GM23338 (cell line): ENCODE data around the gene JUNB. TPM values are rescaled to one million over a fixed set of nuclear protein-coding genes. Genes with fewer than 3 reads are reported as not detected.

Source experiments
- ATAC-seq: fragments of 200-7000 bp; cut with Tn5 transposase; 3 replicates; pipeline ENCODE4 v1.9.1; 2020
- DNase-seq: peaks from one replicate; pipeline ENCODE4 v3.0.0-alpha.2; 2015; ENCODE audit warnings: low spot score
- H2AFZ ChIP-seq: fragments of 200-600 bp; sonication (generic); 2 replicates; pipeline ENCODE4 v1.8.0; 2016; ENCODE audit warnings: antibody characterized with exemption, mild to moderate bottlenecking, moderate library complexity
- H3F3A ChIP-seq: fragments of 200-600 bp; sonication (generic); replicated peaks from 2 replicates; pipeline ENCODE4 v1.8.0; 2017; ENCODE audit warnings: antibody characterized with exemption, mixed run types, low read depth
- H3K27ac ChIP-seq: fragments of 200-600 bp; sonication (generic); 2 replicates; pipeline ENCODE4 v1.6.1; 2016; ENCODE audit warnings: low read depth
- H3K27me3 ChIP-seq: fragments of 200-600 bp; sonication (generic); 2 replicates; pipeline ENCODE4 v1.8.0; 2016; ENCODE audit warnings: mild to moderate bottlenecking, mixed run types, moderate library complexity; ENCODE audit not compliant: insufficient read depth
- H3K36me3 ChIP-seq: fragments of 200-600 bp; sonication (generic); 2 replicates; pipeline ENCODE4 v1.8.0; 2016; ENCODE audit warnings: mild to moderate bottlenecking; ENCODE audit not compliant: insufficient read depth
- H3K4me1 ChIP-seq: fragments of 200-600 bp; sonication (generic); 2 replicates; pipeline ENCODE4 v1.8.0; 2016; ENCODE audit warnings: mild to moderate bottlenecking, moderate library complexity; ENCODE audit not compliant: insufficient read depth
- H3K4me2 ChIP-seq: fragments of 200-600 bp; sonication (generic); 2 replicates; pipeline ENCODE4 v1.7.1; 2017; ENCODE audit warnings: mixed run types
- H3K4me3 ChIP-seq: fragments of 200-600 bp; sonication (generic); 2 replicates; pipeline ENCODE4 v1.6.1; 2016; ENCODE audit warnings: mixed run types
- H3K79me2 ChIP-seq: fragments of 200-600 bp; sonication (generic); replicated peaks from 2 replicates; pipeline ENCODE4 v1.8.0; 2017; ENCODE audit warnings: mild to moderate bottlenecking; ENCODE audit not compliant: insufficient read depth
- H3K9me2 ChIP-seq: fragments of 200-600 bp; sonication (generic); 2 replicates; pipeline ENCODE4 v1.8.0; 2017; ENCODE audit not compliant: insufficient read depth
- H4K20me1 ChIP-seq: fragments of 200-600 bp; sonication (generic); replicated peaks from 2 replicates; pipeline ENCODE4 v1.8.0; 2017; ENCODE audit warnings: mild to moderate bottlenecking; ENCODE audit not compliant: insufficient read depth
- H3K27ac Mint-ChIP-seq: 2 replicates; pipeline ENCODE4 v1.8.0; 2020; ENCODE audit warnings: inconsistent platforms, mild to moderate bottlenecking, moderate library complexity, mixed read lengths
- H3K27me3 Mint-ChIP-seq: 3 replicates; pipeline ENCODE4 v1.8.0; 2022; ENCODE audit warnings: low read depth, mild to moderate bottlenecking, moderate library complexity, mixed read lengths, inconsistent platforms; ENCODE audit not compliant: insufficient read depth, poor library complexity
- H3K36me3 Mint-ChIP-seq: 3 replicates; pipeline ENCODE4 v1.8.0; 2021; ENCODE audit warnings: low read depth, mild to moderate bottlenecking, inconsistent platforms, moderate library complexity, mixed read lengths
- H3K4me1 Mint-ChIP-seq: 3 replicates; pipeline ENCODE4 v1.8.0; 2020; ENCODE audit warnings: mild to moderate bottlenecking, inconsistent platforms, mixed read lengths
- H3K4me3 Mint-ChIP-seq: 3 replicates; pipeline ENCODE4 v1.8.0; 2021; ENCODE audit warnings: moderate library complexity, mild to moderate bottlenecking, inconsistent platforms, mixed read lengths
- H3K9me3 Mint-ChIP-seq: 3 replicates; pipeline ENCODE4 v1.8.0; 2020; ENCODE audit warnings: moderate library complexity, mild to moderate bottlenecking, inconsistent platforms, mixed read lengths
- JUNB ChIP-seq: IDR thresholded peaks from one replicate; pipeline ENCODE4 v1.6.1; 2016; ENCODE audit warnings: antibody characterized with exemption; ENCODE audit not compliant: unreplicated experiment
- STAT1 ChIP-seq: IDR thresholded peaks from one replicate; pipeline ENCODE4 v1.6.1; 2016; ENCODE audit warnings: antibody characterized with exemption; ENCODE audit not compliant: unreplicated experiment
- polyA plus RNA-seq: library from polyadenylated mRNA; unstranded; fragments of >200 nt; fragmentation: Nextera tagmentation; extraction: Ambion mirVana; gene quantifications from 2 replicates; pipeline ENCODE4 v1.2.1, GENCODE V29; 2016
- total RNA-seq: library from RNA; depleted of rRNA; stranded (reverse); fragments of >200 nt; shearing (Covaris generic); gene quantifications from 2 replicates; pipeline ENCODE4 v1.2.3, GENCODE V29; 2014
- TF ChIP-seq, protein P1 (sequence below): IDR thresholded peaks from one replicate; pipeline ENCODE4 v1.6.1; 2018; ENCODE audit warnings: antibody characterized with exemption; ENCODE audit not compliant: unreplicated experiment
- TF ChIP-seq, protein P2 (sequence below): fragments of 250-450 bp; sonication (Bioruptor Pico); IDR thresholded peaks from 2 replicates; pipeline ENCODE4 v1.5.0; 2020; ENCODE audit warnings: mild to moderate bottlenecking, moderate library complexity

Gene JUNB
- total and polyA plus RNA-seq, 2 experiments from 2014 or later: 7.7 to 20.2 TPM

DNA sequence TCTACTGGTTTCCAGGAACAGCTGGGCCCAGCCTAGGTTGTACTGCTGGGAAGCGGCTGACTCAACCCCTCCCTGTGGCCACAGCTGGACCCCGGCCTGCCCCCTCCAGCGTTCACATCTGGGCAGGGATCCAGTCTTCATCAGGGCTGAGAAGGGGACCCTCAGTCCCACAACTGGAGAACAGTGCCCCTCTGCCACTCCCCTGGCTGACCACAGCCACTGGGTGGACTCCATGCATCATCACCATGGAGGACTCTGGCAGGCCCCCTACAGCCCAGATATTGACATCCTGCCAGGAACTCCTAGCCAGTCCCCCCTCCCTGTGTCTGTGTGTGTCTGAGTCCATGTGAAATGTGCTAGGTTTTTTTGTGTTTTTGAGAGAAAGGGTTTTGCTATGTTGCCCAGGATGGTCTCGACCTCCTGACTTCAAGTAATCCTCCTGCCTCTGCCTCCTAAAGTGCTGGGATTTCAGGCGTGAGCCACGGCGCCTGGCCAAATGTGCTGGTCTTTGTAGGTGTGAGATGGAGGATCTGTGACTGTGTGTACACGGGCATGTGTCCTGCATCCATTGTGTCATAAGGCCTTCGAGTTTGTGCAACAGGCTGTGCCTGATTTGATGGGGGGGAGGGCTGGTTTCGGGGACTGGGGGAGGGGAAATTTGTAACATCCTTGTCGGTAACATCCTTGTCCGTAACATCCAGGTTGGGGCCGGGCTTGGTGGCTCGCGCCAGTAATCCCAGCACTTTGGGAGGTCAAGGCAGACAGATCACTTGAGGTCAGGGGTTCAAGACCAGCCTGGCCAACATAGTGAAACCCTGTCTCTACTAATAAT, 11.9 kb upstream of the JUNB start (continued):
- TF ChIP-seq, protein P1, sequence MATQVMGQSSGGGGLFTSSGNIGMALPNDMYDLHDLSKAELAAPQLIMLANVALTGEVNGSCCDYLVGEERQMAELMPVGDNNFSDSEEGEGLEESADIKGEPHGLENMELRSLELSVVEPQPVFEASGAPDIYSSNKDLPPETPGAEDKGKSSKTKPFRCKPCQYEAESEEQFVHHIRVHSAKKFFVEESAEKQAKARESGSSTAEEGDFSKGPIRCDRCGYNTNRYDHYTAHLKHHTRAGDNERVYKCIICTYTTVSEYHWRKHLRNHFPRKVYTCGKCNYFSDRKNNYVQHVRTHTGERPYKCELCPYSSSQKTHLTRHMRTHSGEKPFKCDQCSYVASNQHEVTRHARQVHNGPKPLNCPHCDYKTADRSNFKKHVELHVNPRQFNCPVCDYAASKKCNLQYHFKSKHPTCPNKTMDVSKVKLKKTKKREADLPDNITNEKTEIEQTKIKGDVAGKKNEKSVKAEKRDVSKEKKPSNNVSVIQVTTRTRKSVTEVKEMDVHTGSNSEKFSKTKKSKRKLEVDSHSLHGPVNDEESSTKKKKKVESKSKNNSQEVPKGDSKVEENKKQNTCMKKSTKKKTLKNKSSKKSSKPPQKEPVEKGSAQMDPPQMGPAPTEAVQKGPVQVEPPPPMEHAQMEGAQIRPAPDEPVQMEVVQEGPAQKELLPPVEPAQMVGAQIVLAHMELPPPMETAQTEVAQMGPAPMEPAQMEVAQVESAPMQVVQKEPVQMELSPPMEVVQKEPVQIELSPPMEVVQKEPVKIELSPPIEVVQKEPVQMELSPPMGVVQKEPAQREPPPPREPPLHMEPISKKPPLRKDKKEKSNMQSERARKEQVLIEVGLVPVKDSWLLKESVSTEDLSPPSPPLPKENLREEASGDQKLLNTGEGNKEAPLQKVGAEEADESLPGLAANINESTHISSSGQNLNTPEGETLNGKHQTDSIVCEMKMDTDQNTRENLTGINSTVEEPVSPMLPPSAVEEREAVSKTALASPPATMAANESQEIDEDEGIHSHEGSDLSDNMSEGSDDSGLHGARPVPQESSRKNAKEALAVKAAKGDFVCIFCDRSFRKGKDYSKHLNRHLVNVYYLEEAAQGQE: peak; percentile 5
- TF ChIP-seq, protein P2, sequence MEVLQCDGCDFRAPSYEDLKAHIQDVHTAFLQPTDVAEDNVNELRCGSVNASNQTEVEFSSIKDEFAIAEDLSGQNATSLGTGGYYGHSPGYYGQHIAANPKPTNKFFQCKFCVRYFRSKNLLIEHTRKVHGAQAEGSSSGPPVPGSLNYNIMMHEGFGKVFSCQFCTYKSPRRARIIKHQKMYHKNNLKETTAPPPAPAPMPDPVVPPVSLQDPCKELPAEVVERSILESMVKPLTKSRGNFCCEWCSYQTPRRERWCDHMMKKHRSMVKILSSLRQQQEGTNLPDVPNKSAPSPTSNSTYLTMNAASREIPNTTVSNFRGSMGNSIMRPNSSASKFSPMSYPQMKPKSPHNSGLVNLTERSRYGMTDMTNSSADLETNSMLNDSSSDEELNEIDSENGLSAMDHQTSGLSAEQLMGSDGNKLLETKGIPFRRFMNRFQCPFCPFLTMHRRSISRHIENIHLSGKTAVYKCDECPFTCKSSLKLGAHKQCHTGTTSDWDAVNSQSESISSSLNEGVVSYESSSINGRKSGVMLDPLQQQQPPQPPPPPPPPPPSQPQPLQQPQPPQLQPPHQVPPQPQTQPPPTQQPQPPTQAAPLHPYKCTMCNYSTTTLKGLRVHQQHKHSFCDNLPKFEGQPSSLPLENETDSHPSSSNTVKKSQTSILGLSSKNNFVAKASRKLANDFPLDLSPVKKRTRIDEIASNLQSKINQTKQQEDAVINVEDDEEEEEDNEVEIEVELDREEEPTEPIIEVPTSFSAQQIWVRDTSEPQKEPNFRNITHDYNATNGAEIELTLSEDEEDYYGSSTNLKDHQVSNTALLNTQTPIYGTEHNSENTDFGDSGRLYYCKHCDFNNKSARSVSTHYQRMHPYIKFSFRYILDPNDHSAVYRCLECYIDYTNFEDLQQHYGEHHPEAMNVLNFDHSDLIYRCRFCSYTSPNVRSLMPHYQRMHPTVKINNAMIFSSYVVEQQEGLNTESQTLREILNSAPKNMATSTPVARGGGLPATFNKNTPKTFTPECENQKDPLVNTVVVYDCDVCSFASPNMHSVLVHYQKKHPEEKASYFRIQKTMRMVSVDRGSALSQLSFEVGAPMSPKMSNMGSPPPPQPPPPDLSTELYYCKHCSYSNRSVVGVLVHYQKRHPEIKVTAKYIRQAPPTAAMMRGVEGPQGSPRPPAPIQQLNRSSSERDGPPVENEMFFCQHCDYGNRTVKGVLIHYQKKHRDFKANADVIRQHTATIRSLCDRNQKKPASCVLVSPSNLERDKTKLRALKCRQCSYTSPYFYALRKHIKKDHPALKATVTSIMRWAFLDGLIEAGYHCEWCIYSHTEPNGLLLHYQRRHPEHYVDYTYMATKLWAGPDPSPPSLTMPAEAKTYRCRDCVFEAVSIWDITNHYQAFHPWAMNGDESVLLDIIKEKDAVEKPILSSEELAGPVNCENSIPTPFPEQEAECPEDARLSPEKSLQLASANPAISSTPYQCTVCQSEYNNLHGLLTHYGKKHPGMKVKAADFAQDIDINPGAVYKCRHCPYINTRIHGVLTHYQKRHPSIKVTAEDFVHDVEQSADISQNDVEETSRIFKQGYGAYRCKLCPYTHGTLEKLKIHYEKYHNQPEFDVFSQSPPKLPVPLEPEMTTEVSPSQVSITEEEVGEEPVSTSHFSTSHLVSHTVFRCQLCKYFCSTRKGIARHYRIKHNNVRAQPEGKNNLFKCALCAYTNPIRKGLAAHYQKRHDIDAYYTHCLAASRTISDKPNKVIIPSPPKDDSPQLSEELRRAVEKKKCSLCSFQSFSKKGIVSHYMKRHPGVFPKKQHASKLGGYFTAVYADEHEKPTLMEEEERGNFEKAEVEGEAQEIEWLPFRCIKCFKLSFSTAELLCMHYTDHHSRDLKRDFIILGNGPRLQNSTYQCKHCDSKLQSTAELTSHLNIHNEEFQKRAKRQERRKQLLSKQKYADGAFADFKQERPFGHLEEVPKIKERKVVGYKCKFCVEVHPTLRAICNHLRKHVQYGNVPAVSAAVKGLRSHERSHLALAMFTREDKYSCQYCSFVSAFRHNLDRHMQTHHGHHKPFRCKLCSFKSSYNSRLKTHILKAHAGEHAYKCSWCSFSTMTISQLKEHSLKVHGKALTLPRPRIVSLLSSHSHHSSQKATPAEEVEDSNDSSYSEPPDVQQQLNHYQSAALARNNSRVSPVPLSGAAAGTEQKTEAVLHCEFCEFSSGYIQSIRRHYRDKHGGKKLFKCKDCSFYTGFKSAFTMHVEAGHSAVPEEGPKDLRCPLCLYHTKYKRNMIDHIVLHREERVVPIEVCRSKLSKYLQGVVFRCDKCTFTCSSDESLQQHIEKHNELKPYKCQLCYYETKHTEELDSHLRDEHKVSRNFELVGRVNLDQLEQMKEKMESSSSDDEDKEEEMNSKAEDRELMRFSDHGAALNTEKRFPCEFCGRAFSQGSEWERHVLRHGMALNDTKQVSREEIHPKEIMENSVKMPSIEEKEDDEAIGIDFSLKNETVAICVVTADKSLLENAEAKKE (CRISPR knock-in tag): no peak
- no peak for TF ChIP-seq JUNB
- no peak for TF ChIP-seq STAT1

DNA sequence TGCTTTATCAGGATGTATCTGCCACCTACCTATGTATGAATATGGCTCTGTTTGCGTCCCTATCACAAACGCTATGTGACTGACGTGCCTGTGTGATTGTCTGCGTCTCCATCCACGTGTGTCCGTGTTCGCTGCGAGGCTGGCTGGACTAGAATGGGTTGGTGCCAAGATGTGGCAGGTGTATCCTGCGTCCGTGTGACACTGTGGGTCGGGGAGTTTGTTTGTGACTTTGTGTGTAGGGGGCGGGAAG, 9.2 kb upstream of the JUNB start:
- Histone ChIP-seq H3K4me3 (peak overlapping the region; percentile 68), H3K27ac (no peak overlapping the region), H3K4me1 (peaks cover 22% of the 10 kb centered on the region), H2AFZ (no peak overlapping the region), H3K36me3 (no peaks in the 10 kb centered on the region), H3K79me2 (no peaks in the 10 kb centered on the region), H3K4me2 (peak overlapping the region; percentile 86), H4K20me1 (no peaks in the 10 kb centered on the region), H3K27me3 (no peaks in the 10 kb centered on the region), H3K9me2 (no peaks in the 10 kb centered on the region), H3F3A (peaks cover 31% of the 10 kb centered on the region)
- no peak for ATAC-seq
- H3K27ac Mint-ChIP-seq: no peak overlapping the region; the same call in 1 of the 2 replicates
- peak overlapping the region; percentile 68 for H3K4me3 Mint-ChIP-seq
- H3K27me3 Mint-ChIP-seq: peaks cover 9% of the 10 kb centered on the region
- no peaks in the 10 kb centered on the region for H3K9me3 Mint-ChIP-seq
- H3K4me1 Mint-ChIP-seq: peaks cover 23% of the 10 kb centered on the region
- H3K36me3 Mint-ChIP-seq: no peaks in the 10 kb centered on the region
- DNase-seq: no peak
- no peak for TF ChIP-seq JUNB
- TF ChIP-seq, protein P1: no peak
